HG02885 (cell line): ENCODE data around the gene MYL3.

Experiments
- ATAC-seq: cut with Tn5 transposase; IDR thresholded peaks from one replicate; pipeline ENCODE4 v1.9.1; 2021; ENCODE audit warnings: mild to moderate bottlenecking; ENCODE audit not compliant: unreplicated experiment, poor library complexity

Gene MYL3

DNA sequence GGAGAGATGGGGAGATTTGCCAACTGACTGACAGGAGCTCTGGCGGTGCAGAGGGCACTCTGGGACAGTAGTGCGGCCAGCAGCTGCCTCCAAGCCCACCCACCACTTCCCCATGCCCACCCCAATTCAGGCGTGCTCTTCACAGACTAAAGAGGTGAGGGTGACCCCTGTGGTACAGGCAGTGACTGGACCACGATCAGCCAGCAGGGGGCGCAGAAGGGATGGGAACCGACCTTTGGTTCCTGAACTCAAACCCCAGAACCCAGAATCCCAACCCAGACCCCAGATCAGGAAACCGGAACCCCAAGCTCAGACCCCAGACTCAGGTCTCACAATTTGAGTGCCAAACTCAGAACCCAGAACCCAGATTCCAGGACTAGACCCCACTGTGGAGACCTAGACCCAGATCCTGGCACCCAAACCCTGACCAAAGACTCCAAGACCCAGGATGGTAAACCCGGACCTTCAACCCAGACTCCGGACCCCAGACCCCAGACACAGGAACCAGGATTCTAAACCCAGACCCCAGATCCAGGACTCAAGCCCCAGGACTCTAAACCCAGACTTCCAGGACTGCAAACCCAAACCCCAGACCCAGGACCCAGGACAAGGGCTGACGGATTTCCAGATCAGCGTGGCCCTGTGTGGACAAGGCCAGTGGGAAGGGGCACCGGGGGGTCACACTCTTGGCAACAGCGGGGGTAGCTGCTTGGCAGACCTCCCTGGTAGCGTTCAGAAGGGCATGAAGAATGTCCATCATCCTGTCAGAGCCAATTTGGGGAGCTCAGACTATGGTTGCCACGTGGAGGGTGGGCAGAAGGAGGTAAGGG is 3.7 kb upstream of the MYL3 start:
- no peak for ATAC-seq

DNA sequence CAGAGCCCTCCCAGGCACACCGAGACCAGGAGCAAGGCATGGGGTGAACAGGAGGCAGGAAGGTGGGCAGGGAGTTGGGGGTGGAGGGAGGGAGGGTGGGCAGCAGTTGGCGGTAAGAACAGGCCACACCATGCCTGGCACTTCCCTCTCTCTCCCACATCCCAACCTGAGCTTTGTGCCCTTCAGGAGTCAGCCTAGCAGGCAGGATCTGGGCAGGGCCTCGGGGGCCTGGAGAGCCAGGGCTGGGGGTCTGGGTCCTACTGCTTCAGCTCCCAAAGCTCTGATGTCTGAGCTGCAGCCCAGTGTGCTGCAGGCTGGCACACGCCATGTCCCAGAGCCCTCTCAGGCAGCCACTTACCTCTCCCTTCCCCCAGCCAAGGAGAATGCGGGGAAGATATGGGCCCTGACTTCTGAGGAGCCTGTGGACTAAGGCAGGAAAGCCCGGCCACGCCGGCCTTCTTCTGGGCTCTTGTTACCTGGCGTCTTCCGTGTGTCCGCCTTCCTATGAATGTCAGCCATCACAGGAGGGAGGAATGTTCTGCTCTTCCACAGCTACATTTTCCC is 2.9 kb upstream of the MYL3 start:
- ATAC-seq: no peak

DNA sequence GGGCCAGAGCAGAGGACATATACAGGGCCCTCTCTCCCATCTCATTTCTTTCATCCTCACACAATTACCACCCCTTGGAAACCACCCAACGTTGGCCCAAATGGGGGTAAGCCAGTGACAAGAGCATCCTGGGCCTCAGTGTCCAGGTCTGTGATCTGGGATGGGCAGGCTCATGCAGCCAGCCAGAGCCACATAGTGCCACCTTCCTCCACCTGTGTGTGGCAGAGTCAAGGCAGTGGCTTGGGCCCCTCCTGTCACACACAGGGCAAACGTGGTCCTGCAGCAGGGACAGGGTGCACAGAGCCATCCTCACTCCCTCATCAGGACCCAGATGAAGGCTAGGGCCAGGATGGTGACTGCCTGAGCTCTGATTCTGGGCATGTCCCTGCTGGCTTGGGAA is 2.3 kb upstream of the MYL3 start:
- no peak for ATAC-seq

DNA sequence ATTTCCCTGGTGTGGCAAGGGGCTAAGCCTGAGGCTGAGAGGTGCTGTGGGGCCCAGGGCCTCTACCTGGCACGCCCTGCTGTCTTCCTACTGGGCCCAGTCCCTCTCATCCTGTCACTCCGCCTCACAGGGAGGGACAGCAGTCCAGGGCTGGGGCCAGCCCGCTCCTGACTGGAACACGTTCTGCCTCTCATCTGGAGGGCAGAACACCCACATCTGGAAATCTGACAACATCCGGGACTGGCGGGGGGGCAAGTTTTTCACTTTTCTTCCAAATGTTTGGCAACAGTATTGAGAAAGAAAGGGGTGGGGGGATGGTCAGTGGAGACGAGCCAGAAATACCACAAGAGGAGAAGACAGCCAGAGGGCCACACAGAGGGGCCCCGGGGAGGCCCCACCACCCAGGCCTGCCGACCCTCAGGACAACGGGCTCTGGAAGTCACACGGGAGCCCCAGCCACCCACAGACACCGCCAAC is 1.8 kb upstream of the MYL3 start:
- no peak for ATAC-seq

DNA sequence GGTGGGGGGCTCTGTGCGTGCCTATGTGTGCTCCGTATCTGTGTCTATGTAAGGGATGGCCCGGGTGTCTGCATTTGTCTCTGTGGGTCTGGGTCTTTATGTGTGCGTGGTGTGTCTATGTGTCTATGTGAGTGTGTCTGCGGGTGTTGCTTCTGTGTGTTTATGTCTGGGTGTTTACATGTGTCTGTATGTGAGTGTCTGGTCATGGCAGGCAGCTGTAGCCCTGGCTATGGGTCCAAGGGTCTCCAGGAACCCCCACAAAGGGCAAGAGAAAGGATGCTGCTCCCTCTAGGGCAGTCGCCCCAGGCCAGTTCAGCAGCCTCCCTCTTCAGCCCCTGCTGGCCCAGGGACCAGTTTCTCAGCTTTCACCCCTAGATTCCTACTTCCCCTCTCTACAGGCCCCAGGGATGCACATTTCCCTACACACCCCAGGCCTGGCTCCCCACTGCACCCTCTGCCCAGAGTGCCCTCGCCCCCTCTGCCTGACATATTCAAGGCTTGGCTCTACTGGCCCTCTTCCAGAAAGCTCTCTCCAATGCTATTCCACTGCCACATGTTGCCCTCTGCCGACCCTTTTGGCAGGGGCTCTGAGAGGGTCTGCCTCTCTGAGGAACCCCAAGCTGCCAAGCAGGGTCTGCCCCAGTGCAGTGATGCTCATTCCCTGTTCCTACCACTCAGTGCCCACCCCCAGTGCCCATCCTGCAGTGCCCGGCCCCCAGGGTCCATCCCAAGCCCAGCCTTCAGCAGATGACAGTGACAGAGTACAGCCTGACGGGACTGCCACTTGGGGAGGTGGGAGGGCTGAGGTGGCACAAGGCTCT is 1.0 kb upstream of the MYL3 start:
- no peak for ATAC-seq

DNA sequence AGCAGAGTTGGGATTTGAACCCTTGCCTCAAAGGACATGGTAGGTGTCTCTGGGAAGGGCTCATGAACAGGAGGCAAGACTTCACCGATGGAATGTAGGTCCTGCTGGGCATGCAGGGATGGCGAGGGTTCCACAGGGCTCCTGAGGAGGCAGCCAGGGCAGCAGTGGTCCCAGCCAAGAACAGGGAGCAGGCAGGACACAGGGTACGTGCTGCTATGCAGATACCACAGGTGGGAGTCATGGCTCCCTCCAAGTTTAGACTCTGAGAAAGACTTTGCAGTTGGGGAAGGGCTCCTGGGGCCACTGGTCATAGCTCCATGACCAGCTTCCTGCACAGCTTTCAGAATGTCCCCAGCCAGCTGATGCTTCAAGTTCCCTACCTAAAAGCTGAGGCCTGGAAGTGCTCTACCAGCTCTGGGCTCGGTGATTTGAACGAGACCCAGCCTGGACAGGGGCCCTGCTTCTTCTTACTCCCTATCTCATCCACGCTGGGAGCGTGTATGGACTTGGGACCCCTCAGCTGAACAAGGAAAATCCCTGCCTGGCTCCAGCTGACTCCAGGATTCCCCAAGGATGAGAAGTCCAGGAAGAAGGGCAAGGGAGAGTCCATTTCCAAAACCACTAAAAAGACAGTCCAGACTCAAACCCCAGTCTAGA is 747 bp downstream of the MYL3 start:
- ATAC-seq: no peak

DNA sequence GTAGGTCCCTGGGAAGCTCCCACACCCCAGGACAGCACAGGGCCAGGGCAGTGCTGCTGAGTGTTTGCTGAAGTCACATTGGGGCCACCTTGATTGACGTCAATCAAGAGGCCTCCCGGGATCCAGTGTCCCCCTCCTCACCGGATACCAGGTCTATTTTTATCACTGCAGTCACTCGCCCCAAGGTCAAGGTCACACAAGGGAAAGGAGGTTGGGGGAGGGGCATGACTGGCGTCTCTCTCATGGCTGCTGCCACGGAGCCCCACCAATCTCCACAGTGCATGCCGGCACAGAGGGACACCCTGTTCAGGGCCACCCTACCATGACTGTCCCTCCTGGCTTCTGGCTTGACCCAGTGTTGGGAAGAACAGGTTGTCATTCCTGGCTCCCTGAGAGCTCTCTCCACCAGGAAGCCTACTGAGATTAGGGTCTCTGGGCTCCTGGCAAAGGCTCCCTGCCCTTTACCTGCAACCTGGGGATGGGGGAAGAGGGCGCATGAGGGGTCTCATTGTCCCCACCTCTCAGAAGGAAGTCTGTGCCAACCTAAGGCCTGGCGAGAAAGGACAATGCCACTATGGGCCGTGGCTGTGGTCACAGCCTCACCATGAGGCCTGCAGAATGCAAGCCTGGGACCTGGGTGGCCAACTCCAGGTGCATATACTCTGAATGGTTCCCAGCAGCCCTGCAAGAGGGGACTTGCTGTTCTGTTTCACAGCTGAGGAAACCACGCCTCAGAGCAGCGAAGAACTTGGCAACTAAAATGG is 1.5 kb downstream of the MYL3 start:
- ATAC-seq: no peak

DNA sequence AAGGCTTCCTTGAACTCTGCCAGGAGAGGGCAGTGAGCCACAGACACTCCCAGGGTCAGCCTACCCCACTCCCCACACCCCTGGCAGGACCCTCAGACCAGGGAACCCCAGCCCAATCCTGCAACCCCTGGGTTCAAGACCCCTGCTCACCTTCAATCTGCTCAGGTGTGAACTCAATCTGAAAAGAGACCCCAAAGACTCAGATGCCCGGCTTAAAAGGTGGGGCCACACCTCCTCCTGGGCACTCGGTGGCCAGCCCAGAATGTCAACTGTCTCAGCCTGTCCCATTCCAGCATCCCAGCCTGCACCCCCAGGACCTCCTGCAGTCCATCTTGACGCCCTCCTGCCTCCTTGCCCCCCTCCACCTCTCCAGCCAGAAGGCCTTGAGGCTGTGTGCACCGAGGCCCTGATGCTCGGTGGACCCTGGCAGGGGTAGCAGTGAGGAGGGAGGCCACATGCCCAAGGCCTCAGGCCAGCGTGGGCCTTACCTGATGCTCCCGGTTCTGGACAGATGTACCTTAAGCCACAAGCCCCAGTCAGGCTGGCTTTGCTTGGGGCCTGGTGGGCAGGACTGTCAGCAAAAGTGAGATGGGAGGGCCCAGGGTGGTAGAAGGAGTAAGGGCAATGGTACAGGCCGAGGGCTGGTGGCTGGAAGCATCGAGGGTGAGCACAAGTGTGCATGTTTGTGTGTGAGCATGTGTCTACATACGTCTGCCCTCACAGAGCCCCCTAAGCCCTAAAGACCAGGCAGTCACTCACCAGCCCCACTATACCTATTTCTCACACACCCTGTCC is 2.2 kb downstream of the MYL3 start:
- ATAC-seq: no peak

DNA sequence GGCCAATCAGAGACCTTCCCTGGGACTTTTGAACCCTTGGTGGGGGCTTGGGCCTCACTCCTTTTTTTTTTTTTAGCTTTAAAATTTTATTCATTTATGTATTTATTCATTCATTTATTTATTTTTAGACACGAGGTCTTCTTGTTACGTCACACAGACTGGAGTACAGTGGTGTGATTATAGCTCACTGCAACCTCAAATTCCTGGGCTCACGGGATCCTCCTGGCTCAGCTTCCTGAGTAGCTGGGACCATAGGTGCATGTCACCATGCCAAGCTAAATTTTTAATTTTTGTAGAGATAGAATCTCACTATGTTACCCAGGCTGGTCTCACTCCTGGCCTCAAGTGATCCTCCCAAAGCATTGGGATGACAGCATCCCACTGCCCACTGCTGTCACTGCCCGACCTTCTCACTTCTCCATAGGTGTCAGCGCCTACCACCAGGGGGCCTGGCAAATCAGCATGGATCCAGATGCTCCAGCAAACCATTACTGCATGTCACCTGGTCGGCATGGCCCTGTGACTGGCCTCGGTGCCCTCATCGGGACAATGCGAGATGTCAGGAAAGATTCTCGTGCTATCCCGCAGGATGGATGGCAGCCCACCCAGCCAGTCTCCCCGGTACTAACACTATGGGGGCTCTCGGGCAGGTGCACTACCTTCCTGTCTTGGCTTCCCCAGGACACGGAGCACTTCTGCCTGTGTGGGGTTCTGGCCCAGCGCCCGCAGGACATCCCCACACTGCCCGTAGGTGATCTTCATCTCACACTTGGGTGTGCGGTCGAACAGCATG is 3.0 kb downstream of the MYL3 start:
- ATAC-seq: no peak

DNA sequence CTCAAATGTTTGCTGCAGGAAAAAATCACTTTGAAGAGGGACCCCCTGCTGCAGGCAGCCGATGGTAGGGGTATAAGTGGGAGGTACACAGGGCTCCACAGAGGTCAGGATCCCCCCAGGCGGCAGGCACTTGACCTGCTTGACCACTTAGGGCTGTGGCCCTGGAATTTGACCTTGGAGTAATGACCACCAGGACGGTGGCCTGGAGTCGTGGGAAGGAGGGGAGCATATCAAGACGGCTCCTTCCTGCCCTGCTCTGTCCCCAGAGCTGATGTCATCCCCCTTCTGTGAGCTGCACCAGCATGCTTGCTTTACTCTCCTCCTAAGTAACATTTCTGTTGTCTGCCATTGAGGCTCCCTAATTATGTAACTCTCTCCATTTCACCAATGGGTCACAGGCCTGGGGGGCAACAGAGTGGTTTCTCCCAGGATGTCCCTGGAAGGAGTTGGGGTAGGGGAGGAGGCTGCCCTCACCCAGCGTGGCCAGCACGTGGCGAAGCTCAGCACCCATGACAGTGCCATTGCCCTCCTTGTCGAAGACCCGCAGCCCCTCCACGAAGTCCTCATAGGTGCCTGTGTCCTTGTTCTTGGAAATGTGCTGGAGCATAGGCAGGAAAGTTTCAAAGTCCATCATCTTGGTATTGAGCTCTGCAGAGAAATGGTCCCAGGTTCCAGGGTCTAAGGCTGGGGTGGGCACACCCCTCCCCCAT is 4.1 kb downstream of the MYL3 start:
- no peak for ATAC-seq

DNA sequence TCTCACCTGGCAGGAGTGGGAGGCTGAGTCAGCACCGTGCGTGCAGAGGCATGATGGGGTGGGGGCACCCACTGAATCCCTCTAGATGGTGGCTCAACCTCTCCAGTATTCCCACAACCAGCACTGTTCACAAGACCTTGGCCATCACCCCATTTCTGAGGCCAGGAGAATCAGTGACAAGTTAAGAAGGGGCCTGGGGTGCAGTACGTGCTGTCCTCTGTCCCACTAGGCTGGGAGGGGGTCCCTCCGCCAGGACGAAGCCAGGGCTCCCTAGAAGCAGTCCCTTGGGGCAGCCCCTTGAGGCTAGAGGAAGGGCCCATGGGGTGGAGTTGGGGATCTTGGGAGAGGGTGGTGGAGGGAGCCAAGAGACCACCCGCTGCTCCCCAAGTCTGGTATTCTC is 4.8 kb downstream of the MYL3 start:
- ATAC-seq: no peak

DNA sequence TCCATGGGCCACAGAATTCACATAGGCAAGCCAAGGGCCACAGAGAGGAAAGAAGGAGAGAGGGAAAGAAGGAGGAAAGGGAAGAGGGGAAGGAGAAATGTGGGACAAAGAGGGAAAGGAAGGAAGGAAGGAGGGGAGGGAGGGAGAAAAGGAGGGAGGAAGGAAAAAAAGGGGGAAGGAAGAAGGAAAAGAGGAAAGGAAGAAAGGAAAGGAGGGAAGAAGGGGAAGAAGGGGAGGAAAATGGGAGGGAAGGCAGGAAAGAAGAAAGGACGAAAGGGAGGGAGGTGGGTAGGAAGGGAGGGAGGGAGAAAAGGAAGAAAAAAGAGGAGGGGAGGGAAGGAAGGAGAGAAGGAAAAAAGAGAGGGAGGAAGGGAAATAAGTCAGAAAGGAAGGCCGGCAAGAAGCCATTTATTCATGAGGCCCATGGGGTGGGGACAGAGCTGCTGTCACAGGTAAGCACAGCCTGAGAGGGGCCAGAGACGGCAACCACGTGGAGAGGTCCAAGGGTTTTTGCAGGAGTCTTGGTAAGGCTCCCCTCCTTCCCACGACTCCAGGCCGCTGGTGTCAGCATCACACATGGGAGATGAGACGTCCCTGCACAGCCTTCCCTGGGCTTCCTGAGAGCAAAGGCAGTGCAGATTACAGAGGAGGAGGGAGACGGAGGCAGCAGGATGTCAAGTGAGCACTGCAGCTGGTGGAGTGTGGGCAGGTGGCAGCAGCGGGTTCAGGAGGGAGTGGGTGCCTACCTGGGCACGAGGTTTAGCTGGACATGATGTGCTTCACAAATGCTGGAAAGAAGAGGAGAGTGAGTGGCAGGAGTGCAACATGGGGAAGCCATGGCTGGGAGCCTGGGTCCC is 5.5 kb downstream of the MYL3 start:
- ATAC-seq: no peak

DNA sequence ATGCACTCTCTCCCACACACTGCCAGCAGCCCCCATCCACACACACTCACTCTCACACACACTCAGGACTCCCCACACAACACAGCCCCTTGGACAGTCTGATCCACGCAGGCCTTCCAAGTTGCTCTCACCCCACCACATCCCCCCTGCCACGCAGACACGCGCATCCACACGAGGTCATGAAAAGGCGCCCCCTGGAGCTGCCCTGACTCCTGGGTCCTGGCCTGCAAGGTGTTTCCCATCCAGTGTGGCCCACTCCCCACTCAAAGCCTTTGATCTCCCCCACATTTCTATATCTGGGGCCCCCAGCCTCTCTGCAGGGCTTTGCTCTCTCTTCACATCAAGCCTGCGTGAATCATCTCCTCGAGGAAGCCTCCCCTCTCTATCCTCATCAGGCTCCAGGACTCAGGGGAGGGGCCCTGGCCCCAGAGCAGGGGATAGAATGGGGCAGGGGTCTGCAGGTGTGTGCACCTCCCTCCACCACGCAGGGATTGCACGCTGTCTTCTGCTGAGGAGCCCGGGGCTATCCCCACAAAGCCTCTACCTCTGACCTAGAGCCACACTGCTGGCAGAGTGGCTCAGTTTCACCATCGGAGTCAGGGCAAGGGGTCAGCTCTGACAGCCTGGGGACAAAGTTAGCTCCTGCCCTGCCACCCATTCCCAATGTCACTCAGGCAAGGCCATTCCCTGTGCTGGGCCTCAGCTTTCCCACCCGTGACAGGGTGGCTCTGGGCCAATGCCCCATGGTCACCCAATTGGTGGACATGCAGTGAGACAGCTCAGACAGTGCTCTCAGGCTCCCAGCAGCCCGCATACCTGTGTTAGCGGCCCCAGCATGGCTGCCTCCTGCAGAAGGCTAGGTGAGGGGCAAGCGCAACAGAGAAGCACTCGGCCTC is 6.4 kb downstream of the MYL3 start:
- no peak for ATAC-seq

DNA sequence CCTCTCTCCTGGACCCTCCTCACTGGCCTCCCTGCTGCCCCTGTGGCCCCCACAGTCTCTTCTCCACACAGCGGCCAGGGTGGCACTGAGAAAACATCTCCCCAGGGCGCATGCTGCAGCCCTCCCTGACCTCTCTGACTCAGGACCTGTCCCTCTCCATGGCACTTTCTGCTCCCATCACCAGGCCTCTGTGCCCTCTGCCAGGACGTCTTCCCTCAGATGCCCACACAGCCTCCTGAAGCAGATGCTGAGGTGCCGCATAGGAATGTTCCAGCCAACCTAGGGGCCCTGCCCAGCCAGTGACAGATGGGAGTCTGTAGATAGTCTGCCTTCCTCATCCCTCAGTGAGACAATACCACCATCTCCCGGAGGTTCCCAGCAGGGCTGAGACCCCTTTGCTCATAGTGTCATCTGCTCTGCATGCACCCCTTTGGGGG is 8.7 kb downstream of the MYL3 start:
- no peak for ATAC-seq

DNA sequence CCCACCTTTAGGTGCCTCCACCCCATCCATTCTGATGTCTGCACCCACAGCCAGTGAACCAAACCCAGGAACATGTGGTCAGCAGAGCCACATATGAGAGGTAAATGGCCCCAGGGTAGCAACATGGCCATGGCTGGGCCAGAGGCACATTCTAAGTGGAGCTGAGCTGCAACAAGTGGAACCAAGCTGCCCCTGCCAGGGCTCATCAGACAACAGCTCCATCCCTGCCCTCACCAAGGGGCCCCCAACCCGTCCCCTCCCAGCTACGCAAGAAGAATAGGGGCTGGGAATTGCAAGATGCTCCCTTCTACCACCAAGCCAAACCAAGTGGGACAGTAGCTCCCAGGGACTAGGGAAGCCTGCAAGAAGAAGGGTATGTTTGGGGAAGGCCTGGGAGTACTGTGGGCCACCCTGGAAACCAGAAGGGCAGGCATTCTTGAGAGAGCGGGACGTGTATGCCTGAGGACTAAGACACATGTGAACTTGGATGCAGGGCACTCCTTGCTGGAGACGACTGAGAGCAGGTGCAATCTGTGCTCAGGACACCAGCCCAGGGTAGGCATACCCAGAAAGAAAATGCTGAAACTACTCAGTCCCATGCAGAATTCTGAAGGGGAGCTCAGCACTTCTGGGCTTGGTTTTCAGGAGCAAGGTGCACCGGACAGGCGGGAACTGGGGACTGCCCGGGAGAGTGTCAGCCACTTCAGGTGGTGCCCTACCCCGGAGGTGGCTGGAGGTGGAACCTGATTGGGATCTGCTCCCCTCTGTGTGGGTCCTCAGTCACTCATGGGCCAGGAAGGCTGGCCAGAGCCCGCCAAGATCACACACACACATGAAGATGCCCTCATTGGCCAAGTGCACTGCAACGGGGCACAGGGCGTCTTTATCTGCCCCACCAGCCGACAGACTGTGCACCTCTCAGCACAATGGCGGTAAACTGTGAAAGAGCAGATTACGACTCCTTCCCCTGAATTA is 9.5 kb downstream of the MYL3 start:
- no peak for ATAC-seq
